ENCODE data around the gene PRSS27. TPM values are rescaled to one million over a fixed set of nuclear protein-coding genes. Genes with fewer than 3 reads are reported as not detected.

Gene PRSS27
- polyA plus RNA-seq, 4 donors, result 0.73 to 1.9 (median 1.0) TPM

DNA sequence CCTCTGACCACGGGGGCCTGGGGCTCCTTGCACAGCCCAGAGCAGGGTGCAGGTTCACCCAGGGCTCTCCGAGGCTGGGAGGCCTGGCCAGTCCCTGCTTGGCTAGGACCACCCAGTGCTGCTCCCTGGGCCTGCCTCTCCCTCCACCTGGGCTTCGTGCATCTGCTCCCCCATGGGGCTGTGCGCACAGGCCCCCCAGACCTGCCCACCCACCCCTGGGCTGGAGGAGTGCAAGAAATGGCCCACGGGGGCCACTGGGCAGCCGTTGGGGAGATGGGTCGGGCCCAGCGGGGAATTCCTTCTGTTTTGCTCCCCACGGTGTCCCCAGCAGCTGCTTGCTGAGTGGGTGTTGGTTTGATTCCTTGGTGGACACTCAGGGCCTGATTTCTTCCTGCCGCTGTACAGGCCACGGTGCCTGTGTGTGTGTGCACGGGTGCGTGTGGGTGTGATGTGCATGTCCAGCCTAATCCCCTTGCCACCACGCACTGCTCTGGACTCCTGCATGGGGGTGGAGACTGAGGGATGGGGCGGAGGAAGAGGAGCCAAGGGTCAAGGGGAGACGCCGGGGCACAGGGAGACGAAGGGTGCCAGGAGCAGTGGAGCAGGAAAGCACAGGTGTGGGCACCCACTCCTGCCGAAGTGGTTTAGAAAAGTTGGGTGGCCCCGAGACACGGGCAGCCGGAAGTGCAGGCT lies 8.5 kb downstream of the PRSS27 start:
- DNase-seq (ENCODE audit: low read depth in 4 of 4, low spot score in 3 of 4), result no peak

DNA sequence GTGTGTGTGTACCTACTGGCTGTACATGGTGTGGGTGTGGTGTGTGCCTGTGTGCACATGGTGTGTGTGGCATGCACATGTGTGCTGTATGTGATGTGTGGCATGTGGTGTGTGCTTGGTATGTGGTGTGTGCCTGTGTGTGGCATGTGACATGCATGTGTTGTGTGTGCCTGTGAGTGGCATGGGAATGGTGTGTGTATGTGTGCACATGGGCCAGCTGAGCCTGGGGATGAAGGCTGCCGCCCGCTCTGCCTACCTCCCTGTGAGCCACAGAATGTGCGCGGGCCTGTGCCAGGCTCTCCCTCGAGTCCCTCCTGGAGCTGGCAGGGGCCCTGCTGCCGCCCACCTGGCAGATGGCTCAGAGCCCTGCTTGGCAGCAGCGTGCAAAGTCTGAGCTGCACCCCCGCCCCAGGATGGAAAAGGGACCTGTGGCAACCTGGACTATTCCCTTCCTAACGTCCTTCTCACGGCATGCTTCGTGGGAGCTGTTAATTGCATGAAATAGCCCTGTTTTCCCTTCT lies 9.3 kb downstream of the PRSS27 start:
- DNase-seq (ENCODE audit: low read depth in 4 of 4, low spot score in 3 of 4), result no peak

DNA sequence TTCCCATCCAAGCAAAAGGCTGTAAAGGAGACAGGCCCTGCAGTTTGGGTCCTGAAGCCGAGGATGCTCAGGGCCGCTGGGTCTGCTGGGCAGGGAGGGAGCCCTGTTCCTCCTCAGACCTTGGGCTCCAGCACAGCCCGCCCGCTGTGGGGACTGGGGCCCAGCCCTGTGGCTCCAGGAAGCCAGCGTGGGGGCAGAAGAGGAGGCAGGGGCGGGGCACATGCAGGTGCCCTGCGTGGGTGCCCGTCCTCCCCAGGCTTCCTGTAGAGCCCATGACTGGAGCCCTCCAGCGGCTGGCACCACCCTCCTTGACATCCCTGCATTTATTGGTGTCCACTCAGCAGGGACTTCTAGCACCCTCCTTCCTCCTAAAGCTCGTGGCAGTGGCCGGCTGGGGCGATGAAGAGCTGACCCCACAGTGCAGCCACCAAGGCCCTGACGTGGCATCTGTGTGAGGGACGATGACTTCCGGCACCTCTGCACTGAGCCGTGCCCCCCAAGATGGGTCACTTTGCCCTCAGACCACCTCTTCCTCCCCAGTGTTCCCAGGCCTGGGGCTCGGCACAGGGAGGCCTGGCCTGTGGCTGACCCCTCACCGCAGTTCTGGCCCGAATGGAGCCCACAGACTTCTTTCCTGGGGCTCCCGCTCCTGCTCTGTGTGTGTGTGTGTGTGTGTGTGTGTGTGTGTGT lies 9.9 kb downstream of the PRSS27 start:
- DNase-seq (ENCODE audit: low read depth in 4 of 4, low spot score in 3 of 4), result no peak

DNA sequence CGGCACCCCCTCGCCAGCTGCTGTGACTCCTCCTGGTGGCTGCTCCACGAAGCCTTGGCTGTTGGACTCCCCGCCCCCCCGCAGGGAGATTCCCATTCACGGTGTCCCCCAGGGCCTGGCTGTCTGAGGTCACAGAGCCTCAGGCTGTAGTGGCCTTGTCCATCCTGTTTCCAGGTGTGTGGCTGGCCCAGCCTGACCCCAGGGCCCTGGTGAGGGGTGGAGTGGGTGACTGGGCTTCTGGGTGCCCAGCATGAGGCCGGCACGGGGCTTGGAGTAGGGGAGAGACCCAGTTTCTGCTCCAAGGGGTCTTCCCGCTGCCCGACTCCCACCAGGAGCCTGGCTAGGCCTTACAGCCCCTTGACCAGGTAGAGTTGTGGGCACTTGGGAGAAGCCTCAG lies 10.4 kb downstream of the PRSS27 start:
- no peak for DNase-seq (ENCODE audit: low read depth in 4 of 4, low spot score in 3 of 4)

DNA sequence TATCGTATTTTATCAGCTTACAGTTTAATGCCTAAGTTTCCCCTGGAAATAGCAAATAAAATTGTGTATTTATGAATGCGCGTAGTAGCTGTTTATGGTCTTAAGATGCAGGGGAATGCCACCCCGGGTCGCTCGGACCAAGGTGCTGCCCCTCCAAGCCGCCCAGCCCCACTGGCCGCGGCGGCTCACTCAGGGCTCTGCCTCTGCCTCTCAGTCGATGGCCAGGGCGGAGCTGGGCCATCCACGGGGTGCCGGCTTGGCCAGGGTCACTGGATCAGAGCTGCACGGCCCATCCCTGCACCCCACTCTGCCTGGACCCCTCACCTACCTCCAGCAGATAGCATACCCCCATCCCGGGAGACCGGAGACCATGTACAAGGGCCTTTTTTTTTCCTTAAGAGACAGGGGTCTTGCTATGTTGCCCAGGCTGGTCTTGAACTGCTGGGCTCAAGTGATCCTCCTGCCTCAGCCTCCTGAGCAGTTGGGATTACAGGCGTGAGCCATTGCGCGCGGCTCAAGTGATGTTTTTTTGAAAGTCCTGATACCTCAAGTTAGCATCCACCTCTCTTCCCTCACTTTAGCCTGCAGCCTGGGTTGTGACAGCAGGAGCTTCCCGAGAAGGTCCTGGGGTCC lies 11.0 kb downstream of the PRSS27 start:
- DNase-seq (ENCODE audit: low read depth in 4 of 4, low spot score in 3 of 4), result no peak

DNA sequence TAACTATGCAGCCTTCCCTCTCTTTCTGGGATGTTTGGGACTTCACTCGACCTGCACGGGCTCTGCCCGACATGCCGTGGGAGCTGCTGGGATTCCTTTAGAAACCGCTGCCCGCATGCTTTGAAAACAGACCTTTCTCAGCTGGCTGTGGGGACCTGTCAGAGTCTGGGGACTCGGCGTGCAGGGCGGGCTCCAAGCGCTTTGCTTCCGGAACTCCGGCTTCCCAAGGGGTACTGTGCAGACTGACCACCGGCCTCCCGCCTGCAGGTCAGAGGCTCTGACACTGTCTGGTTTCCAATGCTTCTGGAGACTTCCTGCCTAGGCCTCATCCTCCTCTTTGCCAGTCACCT lies 11.8 kb downstream of the PRSS27 start:
- no peak for DNase-seq (ENCODE audit: low read depth in 4 of 4, low spot score in 3 of 4)

DNA sequence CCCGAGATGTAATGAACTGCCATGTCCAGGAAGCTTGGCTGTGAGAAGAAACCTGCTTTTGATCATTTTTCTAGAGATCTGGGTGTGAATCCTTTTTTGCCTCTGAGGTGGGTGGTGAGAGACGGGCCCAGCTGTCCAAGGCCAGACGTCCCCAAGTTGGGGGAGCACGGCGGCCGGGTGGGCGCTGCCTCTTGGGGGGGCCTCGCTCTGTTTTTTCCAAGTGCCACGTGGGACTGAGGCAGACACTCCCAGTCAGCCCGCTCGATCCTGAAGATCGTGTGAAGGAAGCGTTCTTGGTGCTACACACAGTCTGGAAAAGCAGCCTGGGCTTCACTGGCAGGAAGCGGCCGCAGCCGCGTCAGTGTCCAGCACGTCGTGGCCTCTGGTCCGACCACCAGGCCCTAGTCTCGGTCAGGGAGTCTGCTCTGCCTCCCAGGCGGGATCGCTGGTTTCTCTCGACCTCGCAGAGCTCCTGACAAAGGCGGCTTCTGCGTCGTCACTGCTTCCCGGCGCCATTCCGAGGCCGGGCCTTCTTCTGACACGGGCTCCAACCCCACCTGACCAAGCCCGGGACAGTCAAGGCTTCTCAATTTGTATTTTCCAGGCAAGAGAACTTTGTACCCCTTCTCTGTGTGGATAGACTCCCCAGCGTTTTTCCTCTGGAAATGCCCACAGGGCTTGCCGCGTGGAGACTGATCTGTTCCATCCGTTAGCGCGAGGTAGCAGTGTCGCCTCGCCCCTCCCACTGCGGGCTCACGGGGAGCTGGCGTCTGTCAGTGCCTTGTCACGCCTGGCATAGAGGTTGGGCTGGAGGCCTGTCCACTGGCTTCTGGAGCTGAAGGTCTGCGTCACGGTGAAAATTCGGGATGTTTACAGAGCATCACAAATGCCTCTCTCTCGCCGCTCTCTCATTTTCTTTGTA lies 12.4 kb downstream of the PRSS27 start:
- no peak for DNase-seq (ENCODE audit: low read depth in 4 of 4, low spot score in 3 of 4)

DNA sequence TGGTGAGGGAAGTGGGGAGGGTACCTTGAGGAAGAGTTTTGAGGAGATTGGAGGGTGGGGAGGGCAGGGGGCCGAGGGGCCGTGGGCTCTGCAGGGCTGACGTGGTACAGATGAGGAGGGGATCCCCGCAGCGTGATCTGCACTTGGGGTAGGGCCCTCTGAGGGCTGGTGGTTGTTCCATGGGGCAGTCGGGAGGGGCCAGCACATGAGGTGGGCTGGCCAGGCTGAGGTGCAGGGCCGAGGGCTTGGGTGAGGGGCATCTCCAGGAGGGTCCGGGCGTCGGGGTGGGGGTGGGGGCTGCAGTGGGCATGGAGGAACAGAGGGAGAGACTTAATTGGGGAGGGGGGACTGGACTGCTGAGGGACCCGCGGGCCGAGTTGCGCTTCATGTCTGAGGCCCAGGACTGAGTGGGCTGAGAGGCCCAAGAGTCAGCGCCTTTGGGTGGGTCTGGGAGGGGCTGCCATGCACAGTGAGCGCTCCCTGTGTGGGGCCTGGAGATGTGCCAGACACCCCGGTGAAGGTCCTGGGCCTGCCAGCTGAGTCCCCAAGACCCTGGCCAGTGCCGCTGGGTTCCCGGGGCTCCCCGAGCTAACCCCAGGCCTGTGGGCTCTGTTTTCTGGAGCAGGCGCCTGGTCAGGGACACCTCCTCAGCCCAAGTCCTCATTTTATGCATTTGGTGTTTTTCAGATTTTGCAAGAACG lies 13.3 kb downstream of the PRSS27 start:
- no peak for DNase-seq (ENCODE audit: low read depth in 4 of 4, low spot score in 3 of 4)

DNA sequence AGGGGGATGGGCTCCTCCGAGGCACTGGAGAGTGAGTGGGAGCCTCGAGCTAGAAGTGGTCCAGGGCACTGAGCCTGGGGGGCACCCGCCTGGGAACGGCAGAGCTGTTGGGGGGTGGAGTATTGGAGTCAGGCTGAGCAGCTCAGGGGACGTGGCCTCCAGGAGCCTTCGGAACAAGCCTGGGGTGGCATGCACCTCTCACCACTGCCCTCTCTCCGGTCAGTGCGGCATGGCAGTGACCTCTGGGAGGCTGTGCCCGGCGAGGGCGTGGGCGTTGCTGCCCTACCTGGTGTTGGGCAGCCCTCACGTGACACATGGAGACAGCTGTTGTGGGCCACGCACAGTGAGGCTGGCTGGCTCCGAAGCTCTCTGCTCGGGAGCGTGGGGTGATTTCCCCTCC lies 13.9 kb downstream of the PRSS27 start:
- no peak for DNase-seq (ENCODE audit: low read depth in 4 of 4, low spot score in 3 of 4)

DNA sequence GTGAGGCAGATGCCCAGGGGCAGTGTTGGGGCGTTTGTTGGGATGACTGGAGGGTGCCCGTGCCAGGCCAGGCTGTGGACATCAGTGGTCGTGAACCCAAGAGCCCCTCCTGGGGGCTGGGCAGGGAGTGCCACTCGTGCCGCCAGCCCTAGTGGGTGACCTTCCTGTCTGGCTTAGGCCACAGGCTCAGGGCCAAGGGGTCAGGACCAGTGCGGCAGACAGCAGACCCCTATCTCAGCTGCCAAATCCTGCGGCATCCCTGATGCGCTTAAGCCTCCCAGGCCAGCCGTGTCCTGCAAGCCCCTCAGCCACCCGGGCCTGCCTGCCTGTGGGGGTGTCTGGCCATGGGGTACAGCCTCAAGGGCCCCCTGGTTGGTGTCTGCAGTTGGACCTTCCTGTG lies 14.7 kb downstream of the PRSS27 start:
- DNase-seq (ENCODE audit: low read depth in 4 of 4, low spot score in 3 of 4), result no peak

DNA sequence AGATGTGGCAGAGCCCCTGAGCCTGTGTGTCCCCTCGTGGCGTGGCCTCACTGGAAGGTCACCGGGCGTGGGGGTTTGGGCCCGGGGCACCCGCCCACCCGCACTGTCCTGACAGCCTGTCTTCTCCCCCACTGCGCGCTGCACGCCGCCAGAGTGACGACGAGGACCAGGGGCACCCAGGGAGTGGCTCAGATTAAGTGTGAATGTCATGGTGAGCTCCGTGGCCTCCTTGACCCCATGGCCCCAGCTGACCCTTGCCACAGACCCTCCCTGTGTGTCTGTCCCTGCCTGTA lies 15.1 kb downstream of the PRSS27 start:
- DNase-seq (ENCODE audit: low read depth in 4 of 4, low spot score in 3 of 4), result no peak

DNA sequence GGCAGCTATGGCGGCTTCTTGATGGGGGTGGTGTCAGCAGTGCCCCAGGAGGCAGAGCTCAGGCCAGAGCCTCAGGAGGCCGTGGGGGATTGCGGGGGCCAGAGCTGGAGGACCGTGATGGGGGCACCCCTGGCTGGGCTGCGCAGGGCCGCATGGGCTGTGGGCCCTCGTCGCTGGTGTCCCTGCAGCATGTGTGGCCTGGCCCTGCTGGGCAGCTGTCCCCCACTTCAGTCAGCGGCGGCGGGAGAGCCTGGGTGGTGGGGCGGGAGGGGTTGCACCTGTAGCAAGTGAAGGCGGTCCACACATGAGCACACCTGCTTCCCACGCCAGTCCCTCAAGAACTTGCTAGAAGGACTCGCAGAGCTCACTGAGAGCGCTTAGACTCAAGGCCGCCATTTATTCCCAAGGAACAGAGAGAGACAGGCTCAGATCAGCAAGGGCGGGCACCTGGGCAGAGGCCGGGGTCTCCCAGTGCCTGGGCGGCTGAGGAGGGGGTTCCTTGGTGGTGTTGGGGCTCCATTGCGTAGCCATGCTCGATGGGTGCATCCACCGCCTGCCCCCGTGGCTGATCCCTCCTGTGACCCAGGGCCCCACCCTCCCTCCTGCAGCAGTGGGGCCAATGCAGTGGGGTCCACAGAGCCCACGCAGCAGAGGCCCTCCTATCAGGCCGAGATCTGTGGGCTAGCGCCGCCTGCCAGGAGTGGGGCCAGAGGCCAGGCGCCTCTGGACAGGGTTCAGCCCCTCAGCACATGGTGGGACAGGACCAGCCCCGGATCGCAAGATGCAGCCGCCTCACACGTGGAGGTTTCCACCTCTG lies 15.7 kb downstream of the PRSS27 start:
- DNase-seq (ENCODE audit: low read depth in 4 of 4, low spot score in 3 of 4), result no peak

DNA sequence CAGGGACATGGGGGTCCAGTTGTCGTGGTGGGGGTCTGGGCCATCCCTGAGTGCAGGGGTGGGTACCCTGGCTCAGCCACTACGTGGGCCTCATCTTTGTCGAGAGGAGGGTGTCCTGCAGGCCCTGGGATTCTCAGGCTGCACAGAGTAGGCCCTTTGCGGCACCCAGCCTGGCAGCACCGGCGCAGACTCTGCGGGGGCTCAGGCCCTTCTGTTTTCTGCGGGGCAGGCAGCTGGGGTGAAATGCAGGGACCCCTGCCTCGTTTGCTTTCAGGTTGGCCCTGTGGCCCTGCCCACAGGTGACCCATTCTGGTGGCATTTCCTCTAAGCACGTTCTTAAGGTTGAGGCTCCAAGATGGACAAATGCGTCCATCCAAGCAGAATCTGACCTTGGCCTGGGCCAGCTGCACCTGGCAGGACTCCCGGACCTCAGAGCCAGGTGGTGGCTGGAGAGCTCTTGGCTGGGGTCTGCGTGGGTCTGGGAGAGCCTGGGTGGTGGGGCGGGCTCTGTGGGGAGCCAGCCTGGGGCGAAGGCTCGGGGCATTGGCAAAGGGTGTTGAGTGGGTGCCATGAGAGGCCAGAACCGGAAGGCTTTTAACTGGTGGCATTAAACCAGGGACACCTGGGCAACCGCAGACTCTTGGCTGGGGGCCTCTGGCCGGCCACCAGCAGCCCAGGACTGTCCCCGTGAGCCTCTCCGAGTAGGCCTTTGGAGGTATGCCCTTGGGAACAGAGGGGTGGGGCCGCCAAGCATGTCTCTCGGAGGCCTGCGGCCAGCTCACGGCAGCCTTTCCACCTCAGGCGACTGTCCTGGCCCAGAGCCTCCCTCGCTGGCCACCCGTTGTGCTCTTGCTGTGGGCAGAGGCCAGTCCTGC lies 16.9 kb downstream of the PRSS27 start:
- DNase-seq (ENCODE audit: low read depth in 4 of 4, low spot score in 3 of 4), result no peak

DNA sequence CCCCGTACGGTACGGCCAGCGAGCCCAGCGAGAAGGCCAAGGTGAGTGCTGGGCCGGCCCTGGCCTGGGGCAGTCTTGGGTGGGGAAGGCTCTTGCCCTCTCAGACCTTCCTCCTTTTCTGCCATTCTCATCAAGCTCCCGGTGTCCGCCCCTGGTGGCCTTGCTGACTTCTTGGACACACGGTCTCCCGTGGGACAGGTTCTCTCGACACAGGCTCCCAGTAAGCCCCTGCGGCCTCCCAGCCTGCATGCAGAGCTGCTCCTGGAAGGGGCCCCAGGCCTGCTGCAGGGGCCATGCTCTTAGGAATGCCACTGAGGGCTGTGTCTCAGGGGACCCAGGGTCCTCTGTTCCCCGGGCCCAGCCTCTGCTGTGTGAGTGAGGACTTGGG lies 17.6 kb downstream of the PRSS27 start:
- no peak for DNase-seq (ENCODE audit: low read depth in 4 of 4, low spot score in 3 of 4)

DNA sequence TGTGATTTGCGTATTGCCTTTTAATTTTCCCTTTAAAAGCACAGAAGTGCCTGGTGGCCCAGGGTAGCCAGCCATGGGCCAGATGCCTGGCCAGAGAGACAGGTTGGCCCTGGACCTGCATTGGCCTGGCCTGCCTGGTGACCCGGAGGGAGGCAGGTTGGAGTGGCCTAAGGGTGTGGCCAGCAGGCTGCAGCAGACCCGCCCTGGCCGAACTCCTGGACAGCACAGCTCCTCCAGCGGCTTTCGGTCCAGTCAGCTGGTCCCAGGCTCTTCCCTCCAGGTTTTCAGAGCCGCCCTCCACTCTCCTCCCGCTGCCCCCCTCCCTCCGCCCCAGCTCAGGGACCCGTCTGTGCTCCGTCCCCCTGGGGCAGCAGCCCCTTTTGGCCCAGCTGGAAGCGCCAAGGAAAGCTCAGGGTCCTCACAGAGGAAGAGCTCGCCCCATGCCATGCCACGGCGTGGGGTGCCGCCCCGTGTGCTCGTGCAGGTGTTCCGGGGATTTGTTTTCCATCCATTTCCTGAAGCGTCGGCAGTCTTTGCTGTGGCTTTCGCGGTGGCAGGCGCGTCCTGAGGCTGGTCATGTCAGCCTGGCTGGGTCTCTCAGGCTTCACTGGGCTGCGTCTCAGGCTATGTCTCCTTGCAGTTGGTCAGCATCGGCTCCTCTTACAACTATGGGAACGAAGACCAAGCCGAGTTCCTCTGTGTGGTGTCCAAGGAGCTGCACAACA lies 18.1 kb downstream of the PRSS27 start:
- DNase-seq (ENCODE audit: low read depth in 4 of 4, low spot score in 3 of 4), result no peak

DNA sequence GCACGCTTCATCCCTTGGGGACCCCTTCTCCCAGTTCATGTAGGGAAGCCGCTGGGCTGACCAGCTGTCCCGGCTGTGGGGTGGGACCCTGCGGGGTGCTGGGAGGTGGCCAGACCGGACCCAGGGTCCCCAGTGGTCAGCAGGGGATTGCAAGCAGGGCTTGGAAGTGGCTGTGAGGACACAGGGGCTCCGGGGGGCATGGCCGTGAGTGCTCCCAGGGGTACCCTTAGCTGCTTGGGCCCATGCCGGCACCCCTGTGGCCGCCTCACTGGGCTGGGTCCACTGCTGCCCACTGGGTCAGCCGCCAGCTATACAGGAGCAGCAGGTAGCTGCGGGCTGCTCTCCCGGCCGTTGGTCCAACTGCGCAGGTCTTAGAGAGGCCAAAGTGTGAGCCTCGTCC lies 18.8 kb downstream of the PRSS27 start:
- no peak for DNase-seq (ENCODE audit: low read depth in 4 of 4, low spot score in 3 of 4)

DNA sequence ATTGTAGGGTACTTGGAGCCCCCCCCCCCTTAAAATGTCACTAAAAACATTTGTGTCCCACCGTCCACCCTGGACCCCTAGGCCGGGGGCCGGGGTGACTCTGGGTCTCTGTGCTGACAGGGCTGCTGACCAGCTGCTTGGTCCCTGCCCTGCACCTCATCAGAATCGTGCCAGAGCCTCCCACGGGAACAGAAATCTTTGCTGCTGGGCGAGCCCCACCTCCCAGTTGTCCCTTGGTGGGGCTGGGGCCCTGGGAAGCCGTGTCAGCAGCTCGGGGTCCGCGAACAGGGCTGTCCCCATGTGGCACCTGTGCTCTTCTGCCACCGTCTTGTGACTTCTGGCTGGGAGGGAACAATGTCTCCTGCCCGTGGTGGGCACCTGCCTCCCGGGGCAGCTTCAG lies 19.2 kb downstream of the PRSS27 start:
- DNase-seq (ENCODE audit: low read depth in 4 of 4, low spot score in 3 of 4), result no peak
